Measurements from ENCODE around the gene SGSH.
"Not testable (repeated sequence)": the region's sequence is repeated elsewhere in the genome, so short reads cannot be mapped to it uniquely, and the experiment has no call there.

SGSH gene

DNA sequence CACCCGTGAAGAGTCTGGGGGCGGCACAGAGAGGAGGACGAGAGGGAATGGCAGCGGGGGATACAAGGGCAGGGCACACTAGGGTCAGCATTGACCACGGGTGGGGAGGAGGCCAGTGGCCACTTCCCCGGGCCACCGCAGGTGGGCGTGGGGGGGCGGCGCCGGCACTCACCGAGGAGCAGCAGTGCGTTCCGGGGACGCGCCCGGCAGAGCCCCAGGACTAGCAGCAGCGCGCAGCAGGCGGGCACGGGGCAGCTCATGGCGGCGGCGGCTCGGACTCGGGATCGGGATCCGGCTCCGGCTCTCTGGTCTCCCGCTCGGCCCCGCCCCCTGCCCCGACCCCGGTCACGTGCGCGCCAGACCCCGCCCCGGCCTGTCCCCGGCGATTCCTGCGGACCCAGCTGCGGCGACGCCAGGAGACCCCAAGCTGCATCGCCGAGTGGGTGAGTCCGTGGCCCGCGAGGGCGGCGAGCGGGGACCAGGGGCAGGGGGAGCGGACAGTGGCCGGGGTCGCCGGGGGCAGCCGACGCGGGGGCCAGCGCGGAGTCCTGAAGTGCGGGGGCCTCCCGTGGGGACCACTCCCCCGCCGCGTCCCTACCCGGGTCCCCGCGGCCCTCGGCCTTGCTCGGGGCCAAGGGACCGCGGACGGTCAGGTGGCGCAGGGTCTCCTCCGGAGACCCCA is at the start of gene SGSH, which contains the start of gene SLC26A11:
Gene SGSH, minus strand, starts transcription at position 280 of the 682 bp plus-strand sequence. Its CDS starts 20 bp downstream, at position 260.
Gene SLC26A11, plus strand, starts transcription at position 374 of the 682 bp plus-strand sequence. CDS start 1,134 bp downstream, outside the sequence.
- peak; percentile 78 for DNase-seq

- DNase-seq: no peak
These were observed 49.3 kb upstream of the SGSH start for GRCh38 chr17:80269405-80269807.

- DNase-seq: no peak
These were observed 48.3 kb upstream of the SGSH start for GRCh38 chr17:80268427-80268826.

- no peak for DNase-seq
These were observed 47.3 kb upstream of the SGSH start for GRCh38 chr17:80267391-80267790.

GRCh38 chr17:80265205-80266068 is 45.3 kb upstream of the SGSH start:
- DNase-seq: no peak

- no peak for DNase-seq
These were observed 44.3 kb upstream of the SGSH start for GRCh38 chr17:80264205-80265075.

- DNase-seq: no peak
These were observed 43.4 kb upstream of the SGSH start for GRCh38 chr17:80263253-80264204.

DNA sequence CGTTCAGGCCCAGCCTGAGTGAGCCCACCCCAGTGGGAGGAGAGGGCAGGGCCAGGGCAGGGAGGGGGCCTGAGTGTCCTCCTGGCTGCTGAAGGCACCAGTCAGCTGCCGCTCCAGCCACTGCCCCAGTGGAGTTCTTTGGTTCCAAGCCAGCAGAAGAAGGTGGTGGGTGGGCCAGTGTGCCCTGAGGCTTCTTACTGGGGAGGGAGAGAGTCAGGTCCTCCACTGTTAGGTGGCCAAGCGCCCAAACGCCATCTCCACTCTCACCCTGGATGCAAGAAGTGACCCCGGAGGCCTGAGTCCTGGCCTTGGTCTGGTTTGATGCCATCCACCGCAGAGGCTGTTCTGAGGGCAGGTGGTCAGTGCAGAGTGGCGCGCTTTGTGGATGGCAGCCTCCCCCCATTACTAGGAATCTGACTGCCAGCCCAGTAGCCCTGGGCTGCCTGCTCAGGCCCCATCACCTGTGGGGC is 42.7 kb upstream of the SGSH start:
- no peak for DNase-seq

DNA sequence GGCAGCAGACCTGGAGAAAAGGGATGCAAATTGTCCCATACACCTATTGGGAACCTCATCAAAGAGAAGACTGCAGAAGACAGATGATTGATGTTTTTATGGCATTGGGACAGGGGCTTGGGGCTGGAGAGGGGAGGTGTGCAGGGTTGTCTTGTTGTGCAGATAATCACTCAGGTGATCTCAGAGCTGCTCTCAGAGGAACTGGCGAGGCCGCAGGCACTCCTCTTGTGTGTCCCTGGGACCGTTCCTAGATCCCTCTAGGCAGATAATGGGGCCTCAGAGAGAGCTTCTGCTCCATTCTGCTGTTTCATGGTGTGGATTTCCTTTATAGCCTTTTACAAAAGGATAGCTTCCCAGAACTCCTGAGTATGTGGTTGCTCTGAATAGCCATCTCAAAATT is 42.2 kb upstream of the SGSH start:
- DNase-seq: no peak

DNA sequence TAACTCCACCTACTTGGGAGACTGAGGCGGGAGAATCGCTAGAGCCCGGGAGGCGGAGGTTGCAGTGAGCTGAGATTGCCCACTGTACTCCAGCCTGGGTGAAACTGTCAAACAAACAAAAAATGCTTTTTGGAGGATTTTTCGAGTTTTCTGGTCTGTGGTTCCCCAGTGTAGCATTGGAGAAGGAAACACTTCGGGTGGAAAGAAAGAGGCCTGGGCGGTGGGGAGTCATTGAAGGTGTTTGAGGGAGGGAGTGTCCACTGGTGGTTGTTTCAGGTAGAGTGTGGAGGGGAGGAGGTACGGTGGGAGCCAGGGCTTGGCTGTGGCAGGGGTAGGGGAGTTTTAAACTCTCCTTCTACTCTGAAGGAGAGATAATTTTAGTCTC is 41.8 kb upstream of the SGSH start:
- DNase-seq: no peak

- peak; percentile 77 for DNase-seq
These were observed 41.2 kb upstream of the SGSH start for GRCh38 chr17:80261159-80261894.

DNA sequence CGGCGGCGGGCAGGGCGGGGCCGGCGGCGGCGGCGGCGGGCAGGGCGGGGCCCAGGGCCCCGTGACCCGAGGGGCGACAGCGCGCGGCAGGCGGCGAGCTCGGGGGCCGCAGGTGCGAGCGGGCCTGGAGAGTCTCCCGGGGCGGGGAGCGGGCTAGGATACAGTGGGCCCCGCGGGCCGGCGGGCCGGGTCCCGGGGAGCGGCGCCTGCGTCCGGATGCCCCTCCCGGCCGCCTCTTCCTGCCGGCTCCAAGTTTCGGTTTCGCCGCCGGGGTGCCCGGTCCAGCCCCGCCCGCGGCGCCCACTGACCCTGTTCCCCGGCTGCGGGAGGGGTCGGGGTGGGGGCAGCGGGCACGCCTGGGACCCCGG is 40.6 kb upstream of the SGSH start, which contains the start of gene RNF213:
Gene RNF213, plus strand, starts transcription at position 62 of the 368 bp plus-strand sequence. CDS start 2,830 bp downstream, outside the sequence.
- DNase-seq: peak; percentile 51

- peak; percentile 68 for DNase-seq
These were observed 40.0 kb upstream of the SGSH start for GRCh38 chr17:80260069-80260535.

- DNase-seq: no peak
These were observed 39.4 kb upstream of the SGSH start for GRCh38 chr17:80259457-80260068.

DNA sequence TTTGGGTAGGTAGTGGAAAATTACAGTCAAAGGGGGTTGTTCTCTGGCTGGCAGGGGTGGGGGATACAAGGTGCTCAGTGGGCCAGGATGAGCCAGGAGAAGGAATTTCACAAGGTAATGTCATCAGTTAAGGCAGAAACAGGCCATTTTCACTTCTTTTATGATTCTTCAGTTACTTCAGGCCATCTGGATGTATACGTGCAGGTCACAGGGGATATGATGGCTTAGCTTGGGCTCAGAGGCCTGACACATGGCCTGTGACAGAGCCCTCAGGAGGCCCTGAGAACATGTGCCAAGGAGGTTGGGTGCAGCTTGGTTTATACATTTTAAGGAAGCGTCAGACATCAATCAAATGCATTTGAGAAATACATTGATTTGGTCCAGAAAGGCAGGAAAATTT is 38.2 kb upstream of the SGSH start:
- not testable (repeated sequence) for DNase-seq

DNA sequence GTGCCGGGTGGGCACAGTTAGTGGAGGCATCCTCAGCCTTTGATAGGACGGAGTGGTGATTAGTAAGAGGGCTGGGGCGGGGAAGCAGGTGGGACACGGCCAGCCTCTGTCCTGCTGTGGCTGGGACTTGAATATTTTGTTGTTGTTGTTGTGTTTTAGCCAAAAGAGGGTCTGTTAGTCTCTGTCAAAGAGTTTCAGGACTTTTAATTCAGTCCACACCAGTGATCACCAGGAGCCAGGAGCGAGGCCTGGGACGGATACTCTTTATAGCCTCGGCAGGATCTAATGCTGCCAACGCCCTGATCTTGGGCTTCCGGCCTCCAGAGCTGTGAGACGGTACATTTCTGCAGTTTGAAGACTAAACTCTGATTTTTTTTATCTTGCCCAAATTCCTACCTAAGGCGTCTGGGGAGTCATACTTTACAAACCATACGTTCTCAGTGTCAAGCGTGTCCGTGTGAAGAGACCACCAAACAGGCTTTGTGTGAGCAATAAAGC is 37.6 kb upstream of the SGSH start:
- DNase-seq: no peak

- no peak for DNase-seq
These were observed 35.9 kb upstream of the SGSH start for GRCh38 chr17:80256034-80256350.

- peak; percentile 26 for DNase-seq
These were observed 34.5 kb upstream of the SGSH start for GRCh38 chr17:80254396-80255251.

Data from NCI-H345 (cell line).